H1 (cell line): ENCODE data around the gene ENO4. TPM values are rescaled to one million over a fixed set of nuclear protein-coding genes. Genes with fewer than 3 reads are reported as not detected.

ENCODE experiments used
- CHD1 ChIP-seq: IDR thresholded peaks from 2 replicates; pipeline ENCODE4 v1.6.1; 2012; ENCODE audit warnings: low read depth, low read length, improper control_type of control experiment
- SAP30 ChIP-seq: fragments of 300-600 bp; sonication (generic); IDR thresholded peaks from 2 replicates; pipeline ENCODE4 v1.7.1; 2012; ENCODE audit warnings: low read length, moderate library complexity, mild to moderate bottlenecking, inconsistent platforms; ENCODE audit not compliant: insufficient read depth, insufficient replicate concordance
- polyA plus RNA-seq, 7 experiments: library from polyadenylated mRNA; depleted of rRNA in 3 of 7; stranded (reverse) in 5 of 7; unstranded in 2 of 7; fragments of >200 nt in 5 of 7; fragments of 200-250 nt in 2 of 7; gene quantifications; 1 replicate in 5 of 7; 2 replicates in 1 of 7; 4 replicates in 1 of 7; pipeline versions ENCODE4 v1.2.1 to v1.2.3, GENCODE V29; 2011 to 2013; ENCODE audit warnings: missing spikeins in 2 of 7, mixed read lengths in 2 of 7
- total RNA-seq: library from RNA; stranded (reverse); fragmentation: NEBNext Ultra II Directional; extraction: Animal tissue kit (Norgen Biotek cat#: 25700); gene quantifications from 2 replicates; pipeline ENCODE4 v1.2.1, GENCODE V29; 2021

ENO4 gene
- total and polyA plus RNA-seq, 2 of the 8 experiments (the other 6 are each of a cell fraction or from before 2014, with no cell fraction given), result 0.77 TPM; not detected in 1

GRCh38 chr10:116831790-116832189, 17.5 kb upstream of the ENO4 start (continued):
- TF ChIP-seq SAP30 (no peak), CHD1 (no peak)
- TF ChIP-seq, all 59 proteins: peak for 0
